GM06990 (cell line): ENCODE measurements around the gene EXOC3L1.

Experiments
- DNase-seq: peaks from one replicate; pipeline ENCODE4 v3.0.0-alpha.2; 2011; ENCODE audit not compliant: insufficient read length; ENCODE audit errors: extremely low read depth
- H3K27me3 ChIP-seq: replicated peaks from 2 replicates; pipeline ENCODE4 v1.6.0; 2011; ENCODE audit warnings: low read length; ENCODE audit not compliant: control insufficient read depth, insufficient read depth
- H3K36me3 ChIP-seq: 2 replicates; pipeline ENCODE4 v1.5.1; 2011; ENCODE audit warnings: low read length; ENCODE audit not compliant: control insufficient read depth, insufficient read depth
- H3K4me3 ChIP-seq: replicated peaks from 2 replicates; pipeline ENCODE4 v1.5.1; 2011; ENCODE audit warnings: low read depth, mild to moderate bottlenecking, control low read depth, low read length
- CTCF ChIP-seq: IDR thresholded peaks from 2 replicates; pipeline ENCODE4 v1.5.1; 2011; ENCODE audit warnings: low read length, control low read depth, mild to moderate bottlenecking, inconsistent platforms; ENCODE audit not compliant: insufficient read depth, poor library complexity, severe bottlenecking

Gene EXOC3L1

DNA sequence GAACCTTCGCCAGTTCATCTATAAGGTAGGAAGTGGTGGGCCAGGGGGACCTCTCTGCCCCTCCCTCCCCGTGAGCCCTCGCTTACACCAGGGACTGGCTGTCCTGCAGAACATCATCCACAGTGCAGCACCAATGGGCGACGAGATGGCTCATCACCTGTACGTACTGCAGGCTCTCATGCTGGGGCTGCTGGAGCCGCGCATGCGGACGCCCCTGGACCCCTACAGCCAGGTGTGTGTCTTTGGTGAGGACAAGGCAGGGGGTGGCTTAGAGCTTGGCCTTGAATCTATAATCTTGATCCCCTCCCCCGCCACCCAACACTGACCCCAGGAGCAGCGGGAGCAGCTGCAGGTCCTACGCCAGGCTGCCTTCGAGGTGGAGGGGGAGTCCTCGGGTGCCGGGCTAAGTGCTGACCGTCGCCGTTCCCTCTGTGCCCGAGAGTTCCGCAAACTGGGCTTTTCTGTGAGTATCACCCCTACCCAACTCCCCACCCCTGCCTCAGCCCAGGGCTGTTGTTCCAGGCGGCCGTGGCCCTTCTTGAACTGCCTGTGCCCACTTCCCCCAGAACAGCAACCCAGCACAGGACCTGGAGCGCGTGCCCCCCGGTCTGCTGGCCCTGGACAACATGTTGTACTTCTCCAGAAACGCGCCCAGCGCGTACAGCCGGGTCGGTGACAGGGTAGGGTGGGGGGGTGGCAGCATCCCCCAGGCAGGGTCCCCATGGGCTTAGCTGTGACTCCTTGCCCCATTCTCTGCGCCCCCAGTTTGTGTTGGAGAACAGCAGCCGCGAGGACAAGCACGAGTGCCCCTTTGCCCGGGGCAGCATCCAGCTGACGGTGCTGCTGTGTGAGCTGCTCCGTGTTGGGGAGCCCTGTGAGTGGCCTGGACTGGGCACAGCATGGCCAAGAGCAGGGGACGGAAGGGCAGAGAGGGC lies 11.7 kb upstream of the EXOC3L1 start:
- H3K36me3 ChIP-seq = peaks cover 56% of the 10 kb centered on the region

GRCh38 chr16:67200491-67200890 lies 10.6 kb upstream of the EXOC3L1 start:
- Histone ChIP-seq H3K36me3 (peaks cover 64% of the 10 kb centered on the region), H3K27me3 (no peaks in the 10 kb centered on the region), H3K4me3 (no peak overlapping the region)
- DNase-seq = no peak
- no peak for TF ChIP-seq CTCF

More for the DNA sequence above, 11.7 kb upstream of the EXOC3L1 start:
- Histone ChIP-seq H3K27me3 (no peaks in the 10 kb centered on the region), H3K4me3 (no peak overlapping the region)
- no peak for TF ChIP-seq CTCF
- DNase-seq = no peak

DNA sequence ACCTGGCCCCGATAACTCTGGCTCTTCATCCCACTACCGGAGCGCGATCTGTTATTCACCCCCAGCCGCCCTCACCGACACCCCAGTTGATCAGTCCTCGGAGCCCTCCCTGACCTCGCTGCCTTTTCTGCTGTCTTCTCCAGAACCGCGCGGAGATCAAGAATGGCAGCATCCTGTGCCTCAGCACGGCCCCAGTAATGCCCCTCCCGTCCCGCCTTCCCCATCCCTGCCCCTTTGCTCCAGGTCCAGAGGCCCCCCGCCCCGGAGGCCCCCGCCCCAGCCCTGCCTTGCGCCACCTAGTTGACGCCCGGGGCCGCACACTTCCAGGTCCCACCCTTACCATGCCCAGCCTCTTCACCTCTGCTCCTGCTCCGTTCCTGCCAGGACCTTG lies 9.9 kb upstream of the EXOC3L1 start:
- Histone ChIP-seq H3K36me3 (peaks cover 67% of the 10 kb centered on the region), H3K4me3 (no peak overlapping the region), H3K27me3 (no peaks in the 10 kb centered on the region)
- TF ChIP-seq CTCF = peak; percentile 2
- no peak for DNase-seq

DNA sequence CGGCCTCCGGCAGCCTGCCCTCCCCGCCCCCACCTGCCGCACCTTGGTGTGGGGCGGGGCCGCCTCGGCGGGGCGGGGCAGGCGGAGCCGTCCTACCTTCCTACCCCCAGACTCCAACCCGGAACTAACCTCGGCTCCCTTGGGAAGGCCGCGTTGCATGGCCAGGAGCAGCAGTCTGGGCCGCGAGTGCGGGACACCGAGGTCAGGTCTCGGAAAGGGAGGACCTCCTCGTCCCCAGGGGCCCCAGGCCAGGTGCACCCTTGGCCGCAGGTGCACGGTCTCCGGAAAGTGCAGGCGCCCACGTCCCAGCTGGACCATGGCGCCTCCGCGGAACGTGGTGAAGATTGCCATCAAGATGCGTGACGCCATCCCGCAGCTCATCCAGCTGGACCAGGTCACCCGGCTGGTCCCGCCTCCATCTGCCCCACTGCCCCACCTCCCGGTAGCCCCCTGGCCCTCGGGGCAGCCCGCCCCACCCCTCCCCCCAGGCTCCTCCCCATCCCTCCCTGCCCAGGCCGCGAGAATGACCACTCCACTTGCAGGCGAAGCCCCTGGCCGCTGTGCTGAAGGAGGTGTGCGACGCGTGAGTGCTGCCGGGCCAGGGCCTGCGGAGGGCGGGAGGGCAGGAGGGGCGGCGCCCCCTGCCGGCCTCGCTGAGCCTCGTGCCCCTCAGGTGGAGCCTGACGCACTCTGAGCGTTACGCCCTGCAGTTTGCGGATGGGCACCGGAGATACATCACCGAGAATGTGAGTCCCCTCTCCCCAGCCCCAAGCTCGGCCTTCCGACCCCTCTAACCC lies 9.3 kb upstream of the EXOC3L1 start, which contains the start of gene ELMO3:
ELMO3 (plus strand) TSS at position 121 of the 797 bp plus-strand sequence; CDS start at position 317, 196 bp downstream.
- H3K36me3 ChIP-seq = peaks cover 71% of the 10 kb centered on the region
- DNase-seq = no peak
- H3K4me3 ChIP-seq = no peak within 1 kb of the TSS
- no peaks in the 10 kb centered on the region for H3K27me3 ChIP-seq
- TF ChIP-seq CTCF = no peak

DNA sequence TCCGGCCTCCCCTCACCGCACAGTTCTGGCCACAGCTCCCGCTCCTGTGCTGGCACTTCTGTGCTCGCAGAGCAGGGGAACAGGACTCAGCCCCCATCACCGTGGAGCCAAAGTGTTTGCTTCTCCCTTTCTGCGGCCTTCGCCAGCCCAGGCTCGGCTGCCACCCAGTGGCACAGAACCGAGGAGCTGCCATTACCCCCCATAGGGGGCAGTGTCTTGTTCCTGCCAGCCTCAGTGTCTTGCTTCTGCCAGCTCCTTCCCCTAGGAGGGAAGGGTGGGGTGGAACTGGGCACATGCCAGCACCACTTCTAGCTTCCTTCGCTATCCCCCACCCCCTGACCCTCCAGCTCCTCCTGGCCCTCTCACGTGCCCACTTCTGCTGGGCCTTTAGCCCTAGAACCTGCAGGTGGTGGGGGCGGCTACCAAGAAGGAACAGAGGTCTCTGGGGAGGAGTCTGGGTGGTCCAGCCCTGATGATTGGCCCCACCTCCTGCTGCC lies 8.3 kb upstream of the EXOC3L1 start:
- TF ChIP-seq CTCF = peak; percentile 67
- Histone ChIP-seq H3K4me3 (no peak overlapping the region), H3K27me3 (no peaks in the 10 kb centered on the region), H3K36me3 (peaks cover 67% of the 10 kb centered on the region)
- DNase-seq = no peak
